ENCODE measurements around the gene ATN1.

DNA sequence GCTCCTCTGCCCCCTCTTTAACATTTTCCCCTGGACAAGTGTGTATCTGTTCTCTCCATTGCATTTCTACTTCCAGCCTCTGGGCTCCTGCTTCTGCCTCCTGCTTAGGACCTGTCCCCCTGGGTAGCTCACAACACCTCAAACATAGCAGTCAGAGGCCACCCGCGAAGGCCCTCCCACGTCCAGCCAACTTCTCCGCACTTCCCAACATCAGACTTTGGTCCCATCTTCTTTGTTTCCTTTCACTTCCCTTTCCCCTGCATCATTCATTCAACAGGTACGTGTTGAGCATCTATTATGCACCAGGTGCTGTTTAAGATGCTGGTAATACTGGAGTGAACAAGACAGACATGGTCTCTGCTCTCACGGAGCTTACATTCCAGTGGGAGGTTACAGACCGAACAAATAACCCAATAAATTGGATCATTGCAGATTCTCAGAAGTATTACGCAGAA lies 19.2 kb downstream of the ATN1 start:
- TF ChIP-seq ZNF335 (tag by site-specific recombination; conservative IDR thresholded peaks at IDR 0.05) (no peak), YY1 (tag by site-specific recombination; IDR thresholded peaks at IDR 0.05) (no peak), CTCF (tag by site-specific recombination; IDR thresholded peaks at IDR 0.05) (no peak), ZNF837 (tag by site-specific recombination; IDR thresholded peaks at IDR 0.05) (no peak), MZF1 (tag by site-specific recombination; IDR thresholded peaks at IDR 0.05; ENCODE audit: borderline replicate concordance) (no peak), ZBTB26 (tag by site-specific recombination; optimal IDR thresholded peaks at IDR 0.05) (no peak), ZNF23 (tag by site-specific recombination; IDR thresholded peaks at IDR 0.05; ENCODE audit: borderline replicate concordance) (no peak)
- TF ChIP-seq, protein P1, sequence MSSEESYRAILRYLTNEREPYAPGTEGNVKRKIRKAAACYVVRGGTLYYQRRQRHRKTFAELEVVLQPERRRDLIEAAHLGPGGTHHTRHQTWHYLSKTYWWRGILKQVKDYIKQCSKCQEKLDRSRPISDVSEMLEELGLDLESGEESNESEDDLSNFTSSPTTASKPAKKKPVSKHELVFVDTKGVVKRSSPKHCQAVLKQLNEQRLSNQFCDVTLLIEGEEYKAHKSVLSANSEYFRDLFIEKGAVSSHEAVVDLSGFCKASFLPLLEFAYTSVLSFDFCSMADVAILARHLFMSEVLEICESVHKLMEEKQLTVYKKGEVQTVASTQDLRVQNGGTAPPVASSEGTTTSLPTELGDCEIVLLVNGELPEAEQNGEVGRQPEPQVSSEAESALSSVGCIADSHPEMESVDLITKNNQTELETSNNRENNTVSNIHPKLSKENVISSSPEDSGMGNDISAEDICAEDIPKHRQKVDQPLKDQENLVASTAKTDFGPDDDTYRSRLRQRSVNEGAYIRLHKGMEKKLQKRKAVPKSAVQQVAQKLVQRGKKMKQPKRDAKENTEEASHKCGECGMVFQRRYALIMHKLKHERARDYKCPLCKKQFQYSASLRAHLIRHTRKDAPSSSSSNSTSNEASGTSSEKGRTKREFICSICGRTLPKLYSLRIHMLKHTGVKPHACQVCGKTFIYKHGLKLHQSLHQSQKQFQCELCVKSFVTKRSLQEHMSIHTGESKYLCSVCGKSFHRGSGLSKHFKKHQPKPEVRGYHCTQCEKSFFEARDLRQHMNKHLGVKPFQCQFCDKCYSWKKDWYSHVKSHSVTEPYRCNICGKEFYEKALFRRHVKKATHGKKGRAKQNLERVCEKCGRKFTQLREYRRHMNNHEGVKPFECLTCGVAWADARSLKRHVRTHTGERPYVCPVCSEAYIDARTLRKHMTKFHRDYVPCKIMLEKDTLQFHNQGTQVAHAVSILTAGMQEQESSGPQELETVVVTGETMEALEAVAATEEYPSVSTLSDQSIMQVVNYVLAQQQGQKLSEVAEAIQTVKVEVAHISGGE (tag by site-specific recombination; conservative IDR thresholded peaks at IDR 0.05; ENCODE audit: low read depth): no peak; the same call in 1 of the 2 replicates
- TF ChIP-seq, protein P2, sequence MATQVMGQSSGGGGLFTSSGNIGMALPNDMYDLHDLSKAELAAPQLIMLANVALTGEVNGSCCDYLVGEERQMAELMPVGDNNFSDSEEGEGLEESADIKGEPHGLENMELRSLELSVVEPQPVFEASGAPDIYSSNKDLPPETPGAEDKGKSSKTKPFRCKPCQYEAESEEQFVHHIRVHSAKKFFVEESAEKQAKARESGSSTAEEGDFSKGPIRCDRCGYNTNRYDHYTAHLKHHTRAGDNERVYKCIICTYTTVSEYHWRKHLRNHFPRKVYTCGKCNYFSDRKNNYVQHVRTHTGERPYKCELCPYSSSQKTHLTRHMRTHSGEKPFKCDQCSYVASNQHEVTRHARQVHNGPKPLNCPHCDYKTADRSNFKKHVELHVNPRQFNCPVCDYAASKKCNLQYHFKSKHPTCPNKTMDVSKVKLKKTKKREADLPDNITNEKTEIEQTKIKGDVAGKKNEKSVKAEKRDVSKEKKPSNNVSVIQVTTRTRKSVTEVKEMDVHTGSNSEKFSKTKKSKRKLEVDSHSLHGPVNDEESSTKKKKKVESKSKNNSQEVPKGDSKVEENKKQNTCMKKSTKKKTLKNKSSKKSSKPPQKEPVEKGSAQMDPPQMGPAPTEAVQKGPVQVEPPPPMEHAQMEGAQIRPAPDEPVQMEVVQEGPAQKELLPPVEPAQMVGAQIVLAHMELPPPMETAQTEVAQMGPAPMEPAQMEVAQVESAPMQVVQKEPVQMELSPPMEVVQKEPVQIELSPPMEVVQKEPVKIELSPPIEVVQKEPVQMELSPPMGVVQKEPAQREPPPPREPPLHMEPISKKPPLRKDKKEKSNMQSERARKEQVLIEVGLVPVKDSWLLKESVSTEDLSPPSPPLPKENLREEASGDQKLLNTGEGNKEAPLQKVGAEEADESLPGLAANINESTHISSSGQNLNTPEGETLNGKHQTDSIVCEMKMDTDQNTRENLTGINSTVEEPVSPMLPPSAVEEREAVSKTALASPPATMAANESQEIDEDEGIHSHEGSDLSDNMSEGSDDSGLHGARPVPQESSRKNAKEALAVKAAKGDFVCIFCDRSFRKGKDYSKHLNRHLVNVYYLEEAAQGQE (tag by site-specific recombination; IDR thresholded peaks at IDR 0.05): no peak
